CD4-positive, alpha-beta T cell (primary cell): Measurements from ENCODE around the gene UHRF1. TPM values are rescaled to one million over a fixed set of nuclear protein-coding genes. Genes with fewer than 3 reads are reported as not detected.

ENCODE experiments used
- ATAC-seq: fragments of 200-7000 bp; cut with Tn5 transposase; one replicate; pipeline ENCODE4 v1.10.0; 2022; ENCODE audit warnings: mild to moderate bottlenecking; ENCODE audit not compliant: poor library complexity
- CTCF ChIA-PET: fragments of 350-600 bp; sonication (Branson Sonifier 250); formaldehyde crosslinking; loops from one replicate; lab custom pipeline; 2021; ENCODE audit warnings: antibody characterized with exemption, inconsistent platforms; lab: Charles Lee
- POLR2A ChIA-PET: fragments of 350-600 bp; sonication (Branson Sonifier 250); formaldehyde crosslinking; loops from one replicate; lab custom pipeline; 2021; ENCODE audit warnings: antibody characterized with exemption, inconsistent platforms; lab: Charles Lee
- DNase-seq, 14 experiments: peaks; one replicate each; pipeline ENCODE4 v3.0.0-alpha.2; 2013 to 2020; ENCODE audit warnings: mixed read lengths in 2 of 14
- H3K27ac ChIP-seq, 2 donors: one replicate each; pipeline versions ENCODE4 v1.5.1 to v1.7.0; 2013; ENCODE audit warnings: low read length in 2 of 2, low read depth in 1 of 2, mild to moderate bottlenecking in 1 of 2
- H3K27me3 ChIP-seq, 2 experiments: 1 replicate in 1 of 2; 2 replicates in 1 of 2; pipeline versions ENCODE4 v1.6.1 to v1.7.0; 2013; ENCODE audit warnings: low read length in 2 of 2, control low read depth in 1 of 2, mild to moderate bottlenecking in 1 of 2, moderate library complexity in 1 of 2; ENCODE audit not compliant: insufficient read depth in 2 of 2, control insufficient read depth in 1 of 2
- H3K36me3 ChIP-seq: one replicate; pipeline ENCODE4 v1.6.1; 2013; ENCODE audit warnings: low read length, control low read depth; ENCODE audit not compliant: insufficient read depth
- H3K4me1 ChIP-seq: one replicate; pipeline ENCODE4 v1.6.1; 2013; ENCODE audit warnings: low read length, control low read depth; ENCODE audit not compliant: insufficient read depth
- H3K4me3 ChIP-seq: one replicate; pipeline ENCODE4 v1.5.1; 2013; ENCODE audit warnings: mild to moderate bottlenecking, low read length, moderate library complexity
- H3K9me3 ChIP-seq, 2 experiments: 1 replicate in 1 of 2; 2 replicates in 1 of 2; pipeline versions ENCODE4 v1.6.1 to v1.7.0; 2013; ENCODE audit warnings: low read length in 2 of 2, mild to moderate bottlenecking in 2 of 2, control low read depth in 1 of 2, moderate library complexity in 1 of 2; ENCODE audit not compliant: control insufficient read depth in 1 of 2, insufficient read depth in 1 of 2
- H3K27ac Mint-ChIP-seq: one replicate; pipeline ENCODE4 v1.8.0; 2020; ENCODE audit warnings: mixed read lengths
- H3K27me3 Mint-ChIP-seq: one replicate; pipeline ENCODE4 v1.8.0; 2021; ENCODE audit warnings: mixed read lengths
- H3K36me3 Mint-ChIP-seq: one replicate; pipeline ENCODE4 v1.8.0; 2021; ENCODE audit warnings: low read depth, mixed read lengths
- H3K4me1 Mint-ChIP-seq: one replicate; pipeline ENCODE4 v1.8.0; 2021; ENCODE audit warnings: low read depth, mixed read lengths
- H3K4me3 Mint-ChIP-seq: one replicate; pipeline ENCODE4 v1.8.0; 2020; ENCODE audit warnings: mild to moderate bottlenecking, mixed read lengths
- H3K9me3 Mint-ChIP-seq: one replicate; pipeline ENCODE4 v1.8.0; 2020; ENCODE audit warnings: mixed read lengths
- CTCF ChIP-seq: fragments of 200-600 bp; IDR thresholded peaks from one replicate; pipeline ENCODE4 v1.8.0; 2022; ENCODE audit warnings: antibody characterized with exemption, mild to moderate bottlenecking
- intact Hi-C, 2 experiments: fragments of 100-400 bp; cut with DNase I in 1 of 2; cut with micrococcal nuclease in 1 of 2; formaldehyde crosslinking; loops; one replicate each; pipeline versions ENCODE4 v1.15.1 to v1.9.0; 2023 to 2025; cut with DNase I, micrococcal nuclease
- total RNA-seq, 174 experiments: library from RNA in 2 of 174; stranded (reverse) in 2 of 174; gene quantifications; one replicate each; pipeline ENCODE4 v1.2.3 and lab custom pipeline; 2021 to 2026

The UHRF1 gene
- total RNA-seq, 2 experiments from 2014 or later = 0.16 to 0.20 TPM

DNA sequence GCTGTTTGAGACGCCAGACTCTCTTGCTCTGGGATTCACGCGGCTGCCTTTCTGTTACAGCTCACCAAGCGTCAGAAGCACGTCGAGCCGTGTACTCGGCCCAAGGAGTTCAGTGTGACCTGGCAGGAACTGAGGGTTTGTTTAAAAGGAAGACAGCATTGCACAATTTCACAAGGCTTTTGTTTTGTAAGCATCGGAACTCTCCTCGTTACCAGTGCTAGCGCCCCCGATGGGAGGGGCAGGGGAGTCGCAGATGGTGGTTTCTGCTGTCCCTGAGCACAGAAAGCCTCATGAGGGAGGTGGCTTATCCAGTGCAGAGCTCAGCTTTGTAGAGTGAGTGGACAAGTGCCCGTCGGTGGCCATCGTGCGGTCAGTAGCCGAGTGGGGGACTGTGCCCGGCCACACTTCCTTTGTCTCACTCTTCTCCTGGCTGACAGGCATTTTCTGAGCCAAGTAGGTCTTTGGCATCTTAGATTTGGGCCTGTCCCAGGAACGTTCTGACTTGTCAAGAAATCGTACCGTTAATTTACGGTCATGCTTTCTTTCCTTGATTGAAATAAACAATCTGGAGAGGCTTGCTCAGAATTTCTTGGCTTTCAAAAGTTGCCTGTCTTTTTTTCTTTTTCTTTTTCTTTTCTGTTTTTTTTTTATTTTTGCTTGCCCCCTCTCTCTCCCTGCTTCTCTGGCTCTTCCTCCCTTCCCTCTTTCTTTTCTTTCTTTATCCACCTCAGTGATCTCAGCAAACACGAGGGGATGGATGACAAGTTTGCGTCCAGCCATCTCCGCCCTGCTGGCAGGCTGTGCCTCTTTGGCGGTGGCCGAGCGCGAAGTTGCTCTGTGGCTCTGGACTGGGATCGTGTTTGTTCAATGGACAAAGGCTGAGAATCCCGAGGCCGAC is 67.3 kb downstream of the UHRF1 start:
- H3K27me3 ChIP-seq = no peaks in the 10 kb centered on the region
- no peak overlapping the region for H3K27ac Mint-ChIP-seq
- POLR2A ChIA-PET = no interaction called here
- no peak overlapping the region for H3K27ac ChIP-seq
- intact Hi-C loops = no loop called here
- H3K4me3 Mint-ChIP-seq = no peak overlapping the region
- no peak overlapping the region for H3K4me3 ChIP-seq
- peaks cover 38% of the 10 kb centered on the region for H3K4me1 ChIP-seq
- ATAC-seq = peak; percentile 46
- peaks cover 11% of the 10 kb centered on the region for H3K36me3 Mint-ChIP-seq
- TF ChIP-seq CTCF = no peak
- no peaks in the 10 kb centered on the region for H3K27me3 Mint-ChIP-seq
- no peaks in the 10 kb centered on the region for H3K9me3 Mint-ChIP-seq
- peaks cover 13% of the 10 kb centered on the region for H3K4me1 Mint-ChIP-seq
- peaks cover 10% of the 10 kb centered on the region for H3K36me3 ChIP-seq
- CTCF ChIA-PET = interaction anchor here (1.0 kb wide), 1 partner anchor 55 kb away, joined by 3 read pairs; no protein-coding TSS in a partner anchor
- no peaks in the 10 kb centered on the region for H3K9me3 ChIP-seq
- peak in 3 of 14 experiments; percentile 34 to 72 (median 59) for DNase-seq

DNA sequence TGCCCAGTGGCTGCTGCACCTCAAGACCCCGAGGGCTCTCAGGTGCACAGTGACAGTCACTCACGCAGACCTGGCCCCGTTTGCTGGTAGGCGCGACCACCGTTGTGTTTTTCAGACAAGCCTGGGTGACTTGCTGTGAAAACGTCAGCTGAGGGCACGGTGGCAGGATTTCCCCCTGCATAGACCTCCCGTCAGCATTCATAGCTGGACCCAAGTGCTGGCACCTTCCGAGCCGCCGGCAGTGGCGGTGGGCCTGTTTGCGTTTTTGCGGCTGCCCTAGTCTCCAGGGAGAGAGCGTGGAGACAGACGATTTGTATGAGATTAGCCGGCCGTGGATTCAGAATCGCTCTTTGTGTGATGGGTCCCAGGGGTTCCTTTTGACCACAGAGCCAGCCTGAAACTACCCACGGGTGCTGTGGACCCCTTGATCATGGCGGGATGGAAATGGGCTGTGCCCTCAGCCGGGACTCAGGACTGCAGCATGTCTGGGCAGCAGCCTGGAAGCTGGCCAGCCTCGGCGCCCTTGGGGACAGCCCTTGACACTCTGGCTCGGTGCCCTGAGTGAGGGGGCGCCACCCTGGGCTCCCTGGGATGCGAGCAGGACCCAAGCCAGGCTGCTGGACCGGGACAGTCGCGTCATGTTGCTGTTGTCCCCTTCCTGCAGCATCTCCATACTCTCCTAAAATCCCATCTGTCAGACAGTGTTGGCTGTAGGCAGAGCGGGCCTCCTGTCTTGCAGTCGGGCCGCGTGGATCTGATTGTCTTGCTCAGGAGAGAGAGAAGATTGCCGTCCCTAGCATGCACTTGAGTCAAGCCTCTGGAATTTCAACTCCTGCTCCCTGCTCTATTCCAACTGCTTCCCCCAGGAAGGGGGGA is 68.2 kb downstream of the UHRF1 start:
- Mint-ChIP-seq H3K27me3 (no peaks in the 10 kb centered on the region), H3K4me3 (no peak overlapping the region), H3K27ac (no peak overlapping the region), H3K4me1 (peaks cover 9% of the 10 kb centered on the region), H3K36me3 (peaks cover 11% of the 10 kb centered on the region), H3K9me3 (no peaks in the 10 kb centered on the region)
- H3K36me3 ChIP-seq = peaks cover 10% of the 10 kb centered on the region
- intact Hi-C loops = no loop called here
- peaks cover 30% of the 10 kb centered on the region for H3K4me1 ChIP-seq
- TF ChIP-seq CTCF = no peak
- no peak for DNase-seq
- no peak for ATAC-seq
- no peak overlapping the region for H3K4me3 ChIP-seq
- no peaks in the 10 kb centered on the region for H3K9me3 ChIP-seq
- H3K27me3 ChIP-seq = no peaks in the 10 kb centered on the region
- ChIA-PET CTCF (no interaction called here), POLR2A (no interaction called here)
- H3K27ac ChIP-seq = no peak overlapping the region

DNA sequence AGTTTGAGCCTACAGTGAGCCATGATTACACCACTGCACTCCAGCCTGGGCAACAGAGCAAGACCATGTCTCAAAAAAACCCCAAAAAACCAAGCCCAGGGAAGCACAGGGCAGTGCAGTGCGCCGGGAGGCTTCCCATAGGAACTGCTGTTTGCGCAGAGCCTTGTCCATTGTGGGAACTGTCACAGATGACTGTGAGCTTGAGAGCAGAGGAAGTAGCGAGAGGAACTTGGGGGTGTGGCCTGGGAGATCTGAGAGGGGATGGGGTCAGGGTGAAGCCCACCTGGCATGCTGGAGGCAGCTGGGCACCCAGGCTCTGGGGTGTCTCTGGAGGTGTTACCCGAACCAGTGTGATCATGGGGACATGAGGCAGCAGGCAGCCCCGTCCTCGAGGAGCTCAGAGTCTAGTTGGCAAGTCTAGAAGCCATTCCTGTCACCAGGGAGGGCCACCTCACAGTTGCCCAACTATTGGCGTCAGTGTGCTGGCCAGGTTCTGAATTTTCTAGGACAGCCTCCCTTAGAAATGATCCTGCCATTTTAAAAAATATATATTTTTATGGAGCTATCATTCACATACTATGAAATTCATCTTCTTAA is 70.0 kb downstream of the UHRF1 start:
- peaks cover 9% of the 10 kb centered on the region for H3K4me1 Mint-ChIP-seq
- POLR2A ChIA-PET = interaction anchor here (1.6 kb wide), 1 partner anchor 9 kb away, joined by 3 read pairs; no protein-coding TSS in a partner anchor
- intact Hi-C loops = no loop called here
- peaks cover 17% of the 10 kb centered on the region for H3K36me3 Mint-ChIP-seq
- CTCF ChIA-PET = no interaction called here
- no peaks in the 10 kb centered on the region for H3K9me3 Mint-ChIP-seq
- H3K27me3 Mint-ChIP-seq = no peaks in the 10 kb centered on the region
- DNase-seq (no peak), ATAC-seq (no peak)
- no peaks in the 10 kb centered on the region for H3K27me3 ChIP-seq
- no peak overlapping the region for H3K4me3 Mint-ChIP-seq
- no peak overlapping the region for H3K27ac ChIP-seq
- no peak overlapping the region for H3K27ac Mint-ChIP-seq
- H3K9me3 ChIP-seq = no peaks in the 10 kb centered on the region
- no peak for TF ChIP-seq CTCF
- peaks cover 13% of the 10 kb centered on the region for H3K36me3 ChIP-seq
- H3K4me1 ChIP-seq = peaks cover 26% of the 10 kb centered on the region
- H3K4me3 ChIP-seq = no peak overlapping the region
